ENCODE measurements around the gene IL17REL. TPM values are rescaled to one million over a fixed set of nuclear protein-coding genes. Genes with fewer than 3 reads are reported as not detected.

Gene IL17REL
- total RNA-seq, 4 donors from 2014 or later: not detected

GRCh38 chr22:50017701-50018224, 5.2 kb upstream of the IL17REL start:
- no peak for DNase-seq (ENCODE audit: low spot score)
- ATAC-seq (ENCODE audit: low FRiP score): no peak
- TF ChIP-seq CTCF (IDR thresholded peaks at IDR 0.05): no peak

- no peak for ATAC-seq (ENCODE audit: low FRiP score)
- TF ChIP-seq CTCF (IDR thresholded peaks at IDR 0.05): no peak
- DNase-seq (ENCODE audit: low spot score): no peak
Measured at GRCh38 chr22:50016988-50017700, 4.6 kb upstream of the IL17REL start.

GRCh38 chr22:50016308-50016987, 3.9 kb upstream of the IL17REL start:
- no peak for DNase-seq (ENCODE audit: low spot score)
- no peak for ATAC-seq (ENCODE audit: low FRiP score)
- TF ChIP-seq CTCF (IDR thresholded peaks at IDR 0.05): no peak

GRCh38 chr22:50015451-50016307, 3.1 kb upstream of the IL17REL start:
- ATAC-seq (ENCODE audit: low FRiP score): no peak
- no peak for TF ChIP-seq CTCF (IDR thresholded peaks at IDR 0.05)
- no peak for DNase-seq (ENCODE audit: low spot score)

- DNase-seq (ENCODE audit: low spot score) (no peak), ATAC-seq (ENCODE audit: low FRiP score) (no peak)
- TF ChIP-seq CTCF (IDR thresholded peaks at IDR 0.05): no peak
Measured at GRCh38 chr22:50014655-50015401, 2.3 kb upstream of the IL17REL start.

GRCh38 chr22:50014053-50014501, 1.5 kb upstream of the IL17REL start:
- no peak for ATAC-seq (ENCODE audit: low FRiP score)
- no peak for TF ChIP-seq CTCF (IDR thresholded peaks at IDR 0.05)
- no peak for DNase-seq (ENCODE audit: low spot score)

Data from omental fat pad (tissue), 4 donors.